HL-60 (cell line): ENCODE data around the gene C1D.

ENCODE experiments used
- DNase-seq, 2 experiments: peaks; one replicate each; pipeline ENCODE4 v3.0.0-alpha.2; 2010 to 2020; ENCODE audit warnings: low read depth in 1 of 2, low spot score in 1 of 2
- H3K27ac ChIP-seq: fragments of 250-450 bp; sonication (Bioruptor Pico); replicated peaks from 2 replicates; pipeline ENCODE4 v1.5.1; 2020; ENCODE audit warnings: mild to moderate bottlenecking, moderate library complexity
- H3K27me3 ChIP-seq: fragments of 250-450 bp; sonication (Bioruptor Pico); 2 replicates; pipeline ENCODE4 v1.5.1; 2021; ENCODE audit warnings: mild to moderate bottlenecking, moderate library complexity; ENCODE audit not compliant: insufficient read depth, poor library complexity, severe bottlenecking
- H3K4me3 ChIP-seq: replicated peaks from 2 replicates; pipeline ENCODE4 v1.5.1; 2011; ENCODE audit warnings: mild to moderate bottlenecking, control low read depth, low read length; ENCODE audit not compliant: insufficient read depth
- CTCF ChIP-seq: IDR thresholded peaks from one replicate; pipeline ENCODE4 v1.5.1; 2011; ENCODE audit warnings: low read length, control low read depth, inconsistent platforms; ENCODE audit not compliant: insufficient read depth
- GABPA ChIP-seq: IDR thresholded peaks from 2 replicates; pipeline ENCODE4 v1.6.1; 2012; ENCODE audit warnings: low read depth
- POLR2AphosphoS5 ChIP-seq: IDR thresholded peaks from 2 replicates; pipeline ENCODE4 v1.6.1; 2012; ENCODE audit warnings: low read depth
- REST ChIP-seq: IDR thresholded peaks from 2 replicates; pipeline ENCODE4 v1.6.1; 2012; ENCODE audit warnings: low read depth; ENCODE audit not compliant: insufficient replicate concordance
- SPI1 ChIP-seq: IDR thresholded peaks from 2 replicates; pipeline ENCODE4 v1.6.1; 2012; ENCODE audit warnings: low read depth, mild to moderate bottlenecking, borderline replicate concordance

C1D gene

GRCh38 chr2:68089961-68090360, 27.2 kb upstream of the C1D start:
- TF ChIP-seq SPI1 (no peak), CTCF (no peak), REST (no peak)
- H3K4me3 ChIP-seq: no peak overlapping the region
- no peak overlapping the region for H3K27ac ChIP-seq
- no peak for DNase-seq
- no peaks in the 10 kb centered on the region for H3K27me3 ChIP-seq

DNA sequence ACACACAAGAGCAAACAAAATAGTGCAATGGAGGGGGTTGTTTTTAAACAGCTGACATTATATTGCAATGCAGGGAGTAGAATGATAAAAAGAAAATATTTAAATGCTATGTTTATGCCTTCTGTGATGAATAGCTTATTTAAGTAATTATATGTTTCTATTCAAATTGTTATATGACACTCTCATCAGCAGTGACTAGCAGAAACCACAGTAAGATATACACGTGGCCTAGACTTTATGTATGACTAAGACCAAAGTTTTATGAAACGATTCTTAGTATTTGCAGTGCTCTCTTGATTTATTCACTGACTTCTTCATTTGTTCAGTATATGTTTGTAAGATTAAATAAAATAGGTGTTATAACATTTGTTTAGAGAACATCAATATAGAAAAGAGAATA, 26.1 kb upstream of the C1D start:
- Histone ChIP-seq H3K27me3 (no peaks in the 10 kb centered on the region), H3K4me3 (no peak overlapping the region), H3K27ac (no peak overlapping the region)
- no peak for TF ChIP-seq GABPA
- no peak for TF ChIP-seq REST
- TF ChIP-seq POLR2AphosphoS5: no peak
- no peak for TF ChIP-seq CTCF
- TF ChIP-seq SPI1: no peak
- DNase-seq: no peak

DNA sequence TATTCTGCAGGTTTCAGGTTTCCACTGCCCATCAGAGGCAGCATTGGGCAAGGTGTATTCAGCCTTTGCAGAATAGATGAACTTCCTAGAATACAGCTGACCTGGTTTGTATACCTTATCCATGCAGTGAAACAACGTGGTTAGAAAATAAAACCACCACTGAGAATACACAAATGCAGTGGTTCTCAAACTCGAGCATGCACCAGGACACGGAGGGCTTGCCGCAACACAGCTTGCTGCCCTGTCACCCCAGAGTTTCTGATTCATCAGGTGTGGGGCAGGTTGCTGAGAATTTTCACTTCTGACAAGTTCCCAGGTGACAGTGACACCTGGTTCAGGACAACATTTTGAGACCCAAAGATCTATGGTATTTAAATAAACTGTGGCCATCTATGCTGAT, 23.4 kb upstream of the C1D start:
- no peak for DNase-seq
- H3K27me3 ChIP-seq: no peaks in the 10 kb centered on the region
- no peak for TF ChIP-seq CTCF
- TF ChIP-seq REST: no peak
- TF ChIP-seq GABPA: no peak
- no peak for TF ChIP-seq SPI1
- H3K4me3 ChIP-seq: no peak overlapping the region
- H3K27ac ChIP-seq: no peak overlapping the region
